Stimulated activated CD8-positive, alpha-beta memory T cell treated with anti-CD3 and anti-CD28 coated beads, Interleukin-15, amount 100 ng/mL, for 4 hours (primary cell): ENCODE data around the gene EDRF1.
"Not testable (repeated sequence)": the region's sequence is repeated elsewhere in the genome, so short reads cannot be mapped to it uniquely, and the experiment has no call there.

Experiments
- DNase-seq, 2 donors: peaks; one replicate each; pipeline ENCODE4 v3.0.0-alpha.2; 2020; ENCODE audit warnings: low read depth in 2 of 2

Gene EDRF1

GRCh38 chr10:125708971-125709503, 10.5 kb upstream of the EDRF1 start:
- no peak for DNase-seq

DNA sequence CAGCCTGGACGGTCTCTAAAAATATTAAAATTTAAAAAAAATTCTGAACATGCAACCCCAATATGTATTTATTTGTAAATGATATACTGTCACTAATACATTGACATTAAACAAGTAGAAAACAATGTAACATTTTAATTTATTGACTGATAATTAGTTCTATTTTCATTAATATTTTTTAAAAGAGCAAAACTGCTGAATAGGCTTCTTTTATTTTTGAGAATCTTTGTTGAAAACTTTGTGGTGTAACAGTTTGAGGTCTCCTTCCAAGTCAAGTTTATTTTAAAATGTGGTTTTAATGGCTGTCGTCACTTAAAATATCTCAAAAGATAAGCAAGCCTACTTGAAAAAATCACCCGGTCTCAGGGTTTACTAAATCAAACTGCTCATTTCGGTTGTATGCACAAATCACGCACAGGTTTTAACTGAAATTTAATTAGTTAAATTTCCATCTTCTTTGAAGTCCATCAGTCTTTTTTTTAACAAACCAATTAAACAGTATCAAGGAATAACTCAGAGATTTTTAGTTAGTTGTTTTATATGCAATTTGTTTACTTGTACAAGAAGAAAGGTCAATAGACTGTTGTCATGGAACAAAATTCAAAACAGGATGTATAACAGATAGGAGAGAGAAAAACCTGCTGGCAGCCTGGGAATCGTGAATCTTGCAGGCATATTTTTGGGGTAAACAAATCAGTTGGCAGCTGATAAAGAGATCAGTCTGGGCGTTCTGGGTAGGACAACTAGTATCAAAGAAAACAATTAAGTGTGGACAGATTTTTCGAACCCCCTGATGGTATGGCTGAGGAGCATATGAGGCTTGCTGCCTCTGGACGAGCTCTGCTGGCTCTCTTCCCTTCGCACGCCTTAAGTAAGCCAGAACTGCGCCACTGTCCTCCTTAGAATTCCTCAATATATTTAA, 9.7 kb upstream of the EDRF1 start:
- DNase-seq = no peak

DNA sequence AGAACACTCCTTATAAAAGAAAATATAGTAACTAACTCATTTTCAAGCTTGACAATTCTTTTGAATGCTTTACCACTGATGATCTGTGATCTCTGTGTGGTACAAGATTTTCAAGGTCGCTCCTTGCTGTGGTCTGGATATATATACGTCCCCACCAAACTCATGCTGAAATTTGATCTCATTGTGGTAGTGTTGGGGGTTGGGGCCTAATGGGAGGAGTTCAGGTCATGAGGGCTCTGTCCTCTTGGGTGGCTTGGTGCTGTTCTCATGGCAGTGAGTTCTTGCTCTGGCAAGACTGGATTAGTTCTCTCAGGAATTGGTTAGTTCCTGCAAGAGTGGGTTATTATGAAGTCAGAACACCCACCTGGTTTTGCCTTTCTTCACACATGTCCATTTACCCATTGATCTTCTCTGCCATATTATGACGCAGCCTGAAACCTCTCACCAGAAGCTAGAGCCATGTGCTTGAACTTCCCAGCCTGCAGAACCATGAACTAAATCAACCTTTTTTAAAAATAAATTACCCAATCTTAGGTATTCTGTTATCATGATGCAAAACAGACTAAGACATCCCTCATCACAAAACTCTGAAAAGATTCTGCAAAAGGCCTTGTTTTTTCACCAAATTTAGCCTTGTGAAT, 8.3 kb upstream of the EDRF1 start:
- DNase-seq = no peak

DNA sequence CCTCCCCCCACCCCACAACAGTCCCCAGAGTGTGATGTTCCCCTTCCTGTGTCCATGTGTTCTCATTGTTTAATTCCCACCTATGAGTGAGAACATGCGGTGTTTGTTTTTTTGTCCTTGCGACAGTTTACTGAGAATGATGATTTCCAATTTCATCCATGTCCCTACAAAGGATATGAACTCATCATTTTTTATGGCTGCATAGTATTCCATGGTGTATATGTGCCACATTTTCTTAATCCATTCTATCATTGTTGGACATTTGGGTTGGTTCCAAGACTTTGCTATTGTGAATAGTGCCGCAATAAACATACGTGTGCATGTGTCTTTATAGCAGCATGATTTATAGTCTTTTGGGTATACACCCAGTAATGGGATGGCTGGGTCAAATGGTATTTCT, 4.8 kb upstream of the EDRF1 start:
- DNase-seq = not testable (repeated sequence)

GRCh38 chr10:125720002-125720382, 483 bp downstream of the EDRF1 start:
- no peak for DNase-seq

DNA sequence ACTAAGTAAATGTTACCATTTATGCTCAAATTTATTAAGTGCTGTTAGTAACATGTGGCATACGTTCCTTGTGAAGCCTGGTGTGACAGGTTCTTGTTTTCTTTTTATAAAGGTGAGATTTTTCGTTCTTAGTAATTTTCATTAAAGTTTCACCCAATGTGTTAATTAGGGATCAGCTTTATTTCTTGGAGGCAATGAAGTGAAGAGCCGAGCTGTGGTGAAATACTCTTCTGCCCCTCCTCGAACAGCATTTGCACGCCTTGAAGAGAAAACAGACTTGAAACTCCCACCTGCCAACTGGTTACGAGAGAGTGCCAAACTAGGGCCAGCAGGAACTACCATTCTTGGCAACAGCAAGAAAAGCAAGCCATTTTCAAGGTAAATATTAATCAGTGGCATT, 1.5 kb downstream of the EDRF1 start:
- DNase-seq = no peak

GRCh38 chr10:125722811-125723210, 3.3 kb downstream of the EDRF1 start:
- no peak for DNase-seq

DNA sequence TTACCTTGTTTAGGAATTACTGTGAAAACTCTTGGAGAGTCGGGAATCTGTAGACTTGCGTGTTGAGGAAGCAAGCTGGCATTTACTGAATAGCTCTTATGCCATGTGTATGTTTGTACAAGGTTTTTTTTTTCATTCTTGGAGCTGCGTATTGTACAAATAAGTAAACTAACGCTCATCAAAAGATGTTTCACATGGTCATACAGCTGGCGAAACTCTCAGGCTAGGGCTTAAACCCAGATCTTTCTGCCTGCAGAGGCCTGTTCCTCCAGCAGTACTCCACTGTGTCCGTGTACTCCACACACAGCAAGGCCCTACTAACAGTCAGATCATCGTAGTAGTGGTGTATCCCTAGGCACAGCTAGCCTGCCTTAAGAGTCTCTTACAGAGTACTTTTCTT, 7.4 kb downstream of the EDRF1 start:
- DNase-seq = no peak

- no peak for DNase-seq
Observed at GRCh38 chr10:125727436-125727835, 7.9 kb downstream of the EDRF1 start.

DNA sequence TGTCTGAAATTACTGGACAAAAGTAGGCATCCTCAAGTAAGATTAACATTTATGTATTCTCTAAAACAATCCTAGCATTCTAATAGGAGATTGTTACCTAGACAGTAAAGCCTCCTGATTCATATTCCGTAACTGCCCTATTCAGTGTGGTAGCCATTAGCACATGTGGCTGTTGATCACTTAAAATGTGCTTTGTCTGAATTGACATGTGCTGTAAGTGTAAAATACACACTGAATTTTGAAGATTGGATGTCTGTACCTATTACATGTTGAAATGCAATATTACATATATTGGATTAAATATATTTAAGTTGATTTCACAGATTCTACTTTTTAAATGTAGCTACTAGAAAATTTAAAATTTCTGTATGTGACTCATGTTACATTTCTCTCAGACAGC, 14.6 kb downstream of the EDRF1 start:
- DNase-seq = no peak

- no peak for DNase-seq
Observed at GRCh38 chr10:125734823-125735222, 15.3 kb downstream of the EDRF1 start.

DNA sequence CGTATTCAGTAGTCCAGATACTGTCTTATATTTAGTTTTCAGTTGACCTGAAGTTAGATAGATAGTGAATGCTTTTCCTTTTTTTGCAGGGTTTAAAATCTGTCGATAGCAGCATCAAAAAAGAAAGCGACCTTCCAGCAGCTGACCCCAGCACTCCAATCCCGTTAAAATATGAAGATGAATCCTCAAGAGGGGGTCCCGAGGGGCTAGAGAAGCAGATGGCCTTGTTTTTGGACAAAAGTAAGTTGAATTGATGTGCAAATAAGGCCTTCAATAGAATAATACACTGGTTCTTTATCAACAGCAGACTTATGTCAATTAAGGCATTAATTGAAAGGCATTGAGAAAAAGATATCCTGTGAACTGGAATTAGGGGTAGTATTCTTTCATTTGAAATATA, 18.7 kb downstream of the EDRF1 start:
- DNase-seq = no peak

GRCh38 chr10:125739994-125740679, 20.6 kb downstream of the EDRF1 start:
- no peak for DNase-seq

DNA sequence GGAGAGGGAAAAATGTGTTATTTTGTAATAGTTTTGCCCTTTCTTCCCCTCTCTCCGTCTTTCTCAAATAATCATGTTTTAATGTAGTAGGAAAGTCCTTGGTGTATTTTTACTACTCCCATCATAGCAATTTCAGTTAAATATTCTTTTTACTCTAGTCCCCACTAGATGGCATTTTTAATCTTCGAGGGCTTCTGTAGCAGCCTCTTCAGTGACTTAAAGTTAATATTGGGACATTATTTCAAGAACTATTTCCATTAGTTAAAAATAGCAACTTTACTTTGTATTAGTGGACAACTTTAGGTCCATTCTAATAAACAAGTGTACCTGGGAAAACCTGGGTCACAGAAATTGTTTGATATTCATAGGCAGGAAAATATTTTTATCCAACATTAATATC, 23.0 kb downstream of the EDRF1 start:
- no peak for DNase-seq

DNA sequence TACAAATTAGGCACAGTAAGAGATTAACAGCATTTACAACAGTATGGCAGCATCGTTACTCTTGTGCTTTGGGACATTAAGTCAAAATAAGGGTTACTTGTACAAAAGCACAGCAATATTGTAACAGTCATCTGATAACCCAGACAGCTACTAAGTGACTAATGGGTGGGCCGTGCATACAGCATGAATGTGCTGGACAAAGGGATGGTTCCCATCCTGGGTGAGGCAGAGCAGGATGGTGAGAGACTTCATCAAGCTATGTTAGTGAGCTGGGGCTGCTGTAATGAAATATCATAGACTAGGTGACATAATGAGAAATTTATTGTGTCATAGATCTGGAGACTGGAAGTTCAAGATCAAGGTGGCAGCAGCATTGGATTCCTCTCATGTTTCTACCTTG, 25.4 kb downstream of the EDRF1 start:
- DNase-seq = no peak

DNA sequence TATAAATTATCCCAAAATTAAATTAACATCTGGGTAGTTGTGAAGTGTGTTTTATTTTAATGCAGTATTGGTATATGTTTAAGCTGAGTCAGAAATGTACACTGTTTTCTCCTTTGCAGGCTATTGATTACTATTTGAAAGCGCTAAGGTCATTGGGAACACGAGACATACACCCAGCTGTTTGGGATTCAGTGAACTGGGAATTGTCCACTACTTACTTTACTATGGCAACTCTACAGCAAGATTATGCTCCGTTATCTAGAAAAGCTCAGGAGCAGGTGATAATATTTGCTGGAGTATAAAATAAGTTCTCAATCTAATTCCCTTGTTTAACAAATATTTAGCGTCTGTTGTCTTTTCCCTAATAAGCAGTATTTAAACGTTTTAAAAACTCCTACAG, 27.9 kb downstream of the EDRF1 start:
- no peak for DNase-seq

DNA sequence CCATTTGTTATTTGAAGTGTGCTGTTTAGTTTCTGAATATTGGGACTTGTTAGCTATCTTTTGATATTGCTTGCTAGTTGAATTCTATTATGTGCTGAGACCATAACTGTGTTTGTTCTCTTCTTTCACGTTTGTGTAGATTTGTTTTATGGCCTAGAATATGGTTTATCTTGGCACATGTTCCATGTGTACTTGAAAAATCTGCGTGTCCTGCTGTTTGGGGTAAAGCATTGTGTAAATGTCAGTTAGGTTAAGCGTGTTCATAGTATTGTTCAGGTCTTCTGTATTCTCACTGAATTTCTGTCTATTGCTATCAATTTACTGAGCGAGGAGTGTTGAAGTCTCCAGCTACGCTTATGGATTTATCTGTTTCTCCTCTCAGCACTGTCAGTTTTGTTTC, 36.7 kb downstream of the EDRF1 start:
- DNase-seq = no peak

- DNase-seq = no peak
Observed at GRCh38 chr10:125756853-125757487, 37.5 kb downstream of the EDRF1 start.

- no peak for DNase-seq
Observed at GRCh38 chr10:125757742-125758141, 38.2 kb downstream of the EDRF1 start.

DNA sequence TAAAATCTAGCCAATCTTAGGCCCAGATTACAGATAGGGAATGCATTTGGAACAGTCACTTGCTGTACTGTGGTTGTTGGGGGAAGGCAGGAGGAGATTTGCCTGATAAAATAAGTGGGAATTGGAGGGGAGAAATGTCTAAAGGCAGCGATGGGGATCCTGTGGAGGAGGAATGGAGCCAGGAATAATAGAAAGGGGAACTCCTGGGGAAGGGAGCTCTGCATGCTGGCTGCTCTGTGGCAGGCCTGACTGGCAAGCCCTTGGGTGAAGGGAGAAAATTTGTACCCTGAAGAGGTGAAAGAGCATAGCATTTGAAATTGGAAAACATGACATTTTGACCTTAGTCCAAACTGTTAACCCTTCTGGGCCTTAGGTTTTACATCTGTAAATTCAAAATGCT, 42.5 kb downstream of the EDRF1 start:
- DNase-seq = no peak

- no peak for DNase-seq
Observed at GRCh38 chr10:125762692-125763648, 43.5 kb downstream of the EDRF1 start.
